ENCODE measurements around the gene ANAPC1.
"Not testable (repeated sequence)": the region's sequence is repeated elsewhere in the genome, so short reads cannot be mapped to it uniquely, and the experiment has no call there.

ANAPC1 gene

DNA sequence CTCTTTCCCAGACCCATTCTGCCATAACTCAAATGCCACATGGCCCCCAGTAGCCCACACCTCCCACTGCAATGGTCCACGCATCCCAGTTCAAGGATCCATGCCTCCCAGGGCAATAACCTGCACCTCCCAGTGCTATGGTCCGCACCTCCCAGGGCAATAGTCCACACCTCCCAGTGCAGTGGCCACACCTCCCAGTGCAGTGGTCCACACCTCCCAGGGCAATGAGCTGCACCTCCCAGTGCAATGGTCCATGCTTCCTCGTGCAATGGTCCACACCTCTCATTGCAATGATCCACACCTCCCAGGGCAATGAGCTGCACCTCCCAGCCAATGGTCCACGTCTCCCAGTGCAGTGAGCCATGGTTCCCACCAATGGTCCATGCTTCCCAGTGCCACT lies 135.6 kb downstream of the ANAPC1 start:
- DNase-seq; H3K9me3 Mint-ChIP-seq; H3K4me3 Mint-ChIP-seq; H3K27me3 Mint-ChIP-seq (ENCODE audit: low read depth, poor library complexity); H3K36me3 Mint-ChIP-seq (ENCODE audit: low read depth); H3K4me1 Mint-ChIP-seq; H3K27ac Mint-ChIP-seq: not testable (repeated sequence)

DNA sequence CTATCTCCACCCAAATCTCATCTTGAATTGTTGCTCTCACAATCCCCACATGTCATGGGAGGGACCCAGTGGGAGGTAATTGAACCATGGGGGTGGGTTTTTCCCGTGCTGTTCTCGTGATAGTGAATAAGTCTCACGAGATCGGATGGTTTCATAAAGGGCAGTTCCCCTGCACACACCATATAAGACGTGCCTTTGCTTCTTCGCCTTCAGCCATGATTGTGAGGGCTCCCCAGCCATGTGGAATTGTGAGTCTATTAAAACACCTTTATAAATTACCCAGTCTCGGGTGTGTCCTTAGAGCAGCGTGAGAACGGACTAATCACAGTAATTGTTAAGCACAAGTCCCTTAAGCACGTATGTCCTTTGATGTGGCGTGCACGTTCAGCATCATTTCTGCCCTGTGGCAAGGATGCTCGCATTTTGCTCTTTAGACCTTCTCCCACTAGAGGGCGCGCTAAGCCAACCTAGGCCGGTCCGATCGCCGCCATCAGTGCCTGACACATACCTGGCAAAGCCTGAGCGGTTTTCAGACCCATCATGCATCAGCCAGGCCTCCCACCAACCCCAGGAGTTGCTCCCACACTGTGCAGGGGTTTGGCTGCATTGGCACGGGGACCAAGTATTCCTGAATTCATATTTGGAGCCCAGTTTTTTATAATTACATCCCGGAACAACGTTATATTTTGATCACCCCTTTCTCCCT lies 136.4 kb downstream of the ANAPC1 start:
- not testable (repeated sequence) for H3K36me3 Mint-ChIP-seq (ENCODE audit: low read depth); H3K27me3 Mint-ChIP-seq (ENCODE audit: low read depth, poor library complexity); H3K4me3 Mint-ChIP-seq; H3K27ac Mint-ChIP-seq; H3K9me3 Mint-ChIP-seq; H3K4me1 Mint-ChIP-seq
- TF ChIP-seq, protein P1, sequence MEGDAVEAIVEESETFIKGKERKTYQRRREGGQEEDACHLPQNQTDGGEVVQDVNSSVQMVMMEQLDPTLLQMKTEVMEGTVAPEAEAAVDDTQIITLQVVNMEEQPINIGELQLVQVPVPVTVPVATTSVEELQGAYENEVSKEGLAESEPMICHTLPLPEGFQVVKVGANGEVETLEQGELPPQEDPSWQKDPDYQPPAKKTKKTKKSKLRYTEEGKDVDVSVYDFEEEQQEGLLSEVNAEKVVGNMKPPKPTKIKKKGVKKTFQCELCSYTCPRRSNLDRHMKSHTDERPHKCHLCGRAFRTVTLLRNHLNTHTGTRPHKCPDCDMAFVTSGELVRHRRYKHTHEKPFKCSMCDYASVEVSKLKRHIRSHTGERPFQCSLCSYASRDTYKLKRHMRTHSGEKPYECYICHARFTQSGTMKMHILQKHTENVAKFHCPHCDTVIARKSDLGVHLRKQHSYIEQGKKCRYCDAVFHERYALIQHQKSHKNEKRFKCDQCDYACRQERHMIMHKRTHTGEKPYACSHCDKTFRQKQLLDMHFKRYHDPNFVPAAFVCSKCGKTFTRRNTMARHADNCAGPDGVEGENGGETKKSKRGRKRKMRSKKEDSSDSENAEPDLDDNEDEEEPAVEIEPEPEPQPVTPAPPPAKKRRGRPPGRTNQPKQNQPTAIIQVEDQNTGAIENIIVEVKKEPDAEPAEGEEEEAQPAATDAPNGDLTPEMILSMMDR (IDR thresholded peaks at IDR 0.05) = peak; percentile 66
- DNase-seq = peak; percentile 87

DNA sequence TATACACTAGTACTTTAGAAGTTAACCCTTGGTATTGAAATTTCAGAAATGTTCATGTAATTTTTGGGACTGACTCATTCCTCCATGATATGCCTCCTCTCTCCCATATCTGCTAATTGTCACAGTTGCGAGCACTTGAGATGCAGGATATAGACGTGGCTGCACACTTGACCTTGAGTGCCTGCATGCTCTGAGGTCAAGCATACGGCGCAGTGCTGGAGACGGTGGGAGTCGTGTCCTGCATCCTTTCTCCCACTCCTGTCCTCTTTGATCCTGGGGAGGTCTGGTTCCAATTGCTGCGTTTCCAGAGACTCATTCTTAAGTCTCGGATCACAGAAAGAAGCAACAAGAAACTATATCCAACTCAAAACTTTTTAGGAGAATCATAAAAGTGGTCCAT lies 139.2 kb downstream of the ANAPC1 start:
- H3K36me3 Mint-ChIP-seq (ENCODE audit: low read depth); H3K4me1 Mint-ChIP-seq; DNase-seq; H3K9me3 Mint-ChIP-seq; H3K27ac Mint-ChIP-seq; H3K4me3 Mint-ChIP-seq; H3K27me3 Mint-ChIP-seq (ENCODE audit: low read depth, poor library complexity): not testable (repeated sequence)

DNA sequence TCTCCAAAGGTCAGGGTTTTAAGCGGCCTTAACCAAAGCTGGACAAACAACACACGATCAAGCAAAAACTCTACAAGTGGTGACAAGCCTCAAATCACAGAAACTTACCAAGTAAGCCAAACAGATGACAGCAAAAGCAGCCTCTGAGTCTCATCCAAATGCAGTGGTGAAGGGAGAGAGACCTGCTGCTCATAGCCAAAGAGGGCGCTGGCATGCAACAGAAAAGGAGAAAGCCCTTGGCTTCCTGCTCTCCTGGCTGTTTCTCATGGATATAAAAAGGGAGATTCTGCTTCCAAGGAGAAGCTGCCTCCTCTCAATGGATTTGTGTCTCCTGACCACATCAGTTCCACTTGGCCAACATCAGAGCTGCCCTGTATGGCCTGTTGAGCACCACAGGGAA lies 142.5 kb downstream of the ANAPC1 start:
- DNase-seq; H3K27me3 Mint-ChIP-seq (ENCODE audit: low read depth, poor library complexity); H3K9me3 Mint-ChIP-seq; H3K27ac Mint-ChIP-seq; H3K4me1 Mint-ChIP-seq; H3K36me3 Mint-ChIP-seq (ENCODE audit: low read depth); H3K4me3 Mint-ChIP-seq: not testable (repeated sequence)

DNA sequence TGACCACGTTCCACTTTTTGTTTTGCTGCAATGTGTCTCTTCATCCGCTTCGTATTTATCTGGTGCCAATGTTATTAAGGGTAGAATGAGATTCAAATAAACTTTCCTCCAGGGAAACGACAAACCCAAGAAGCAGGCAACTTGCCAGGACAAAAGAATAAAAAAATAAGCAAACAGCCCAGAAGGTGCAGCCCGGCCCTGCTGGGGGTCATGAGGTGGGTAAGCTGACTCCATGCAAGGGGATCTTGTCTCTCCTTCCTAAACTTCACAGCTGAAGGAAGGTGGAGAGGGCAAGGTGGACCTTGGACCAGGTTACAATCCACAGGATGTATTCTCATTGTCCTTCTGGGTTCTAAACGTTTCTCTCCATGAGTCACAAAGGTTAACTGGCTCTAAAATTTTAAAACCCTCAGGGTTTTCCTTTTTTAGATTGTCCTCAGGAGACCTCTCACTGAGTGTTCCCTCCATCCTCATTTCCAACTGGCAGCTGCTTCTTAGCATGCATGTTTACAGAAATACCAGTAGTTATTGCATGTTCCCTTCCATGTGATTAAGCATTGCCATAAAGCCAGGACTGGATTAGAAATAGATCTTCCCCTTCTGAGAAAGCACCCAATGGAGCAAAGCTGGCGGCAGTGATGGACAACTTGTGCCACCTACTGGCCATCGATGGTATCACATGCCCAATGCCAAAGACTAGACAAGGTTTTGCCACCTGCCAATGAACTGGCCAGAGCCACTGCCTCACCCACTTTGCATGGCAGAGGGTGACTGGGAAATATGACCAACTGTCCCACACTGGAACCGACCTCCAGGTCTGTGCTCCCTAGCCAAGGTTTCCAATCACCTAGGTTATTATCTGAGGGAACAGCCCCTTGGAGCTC lies 147.9 kb downstream of the ANAPC1 start:
- H3K4me1 Mint-ChIP-seq = not testable (repeated sequence)
- TF ChIP-seq, protein P1 (IDR thresholded peaks at IDR 0.05) = peak; percentile 58

DNA sequence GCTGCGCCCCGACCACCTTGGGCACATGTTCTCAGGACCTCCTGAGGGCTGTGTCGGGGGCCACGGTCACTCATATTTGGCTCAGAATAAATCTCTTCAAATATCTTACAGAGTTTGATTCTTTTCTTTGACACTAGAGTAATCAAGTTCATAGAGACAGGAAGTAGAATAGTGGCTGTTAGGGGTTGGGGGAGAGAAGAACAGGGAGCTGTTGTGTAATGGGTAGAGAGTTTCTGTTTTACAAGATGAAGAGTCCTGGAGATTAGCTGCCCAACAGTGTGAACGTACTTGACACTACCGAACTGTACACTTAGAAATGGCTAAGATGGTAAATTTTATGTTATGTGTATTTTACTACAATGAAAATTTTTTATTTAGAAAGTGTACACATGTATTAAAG lies 148.6 kb downstream of the ANAPC1 start:
- not testable (repeated sequence) for H3K27me3 Mint-ChIP-seq (ENCODE audit: low read depth, poor library complexity); H3K27ac Mint-ChIP-seq; H3K4me1 Mint-ChIP-seq; H3K36me3 Mint-ChIP-seq (ENCODE audit: low read depth); DNase-seq; H3K9me3 Mint-ChIP-seq; H3K4me3 Mint-ChIP-seq

More for the DNA sequence above, 147.9 kb downstream of the ANAPC1 start:
- H3K9me3 Mint-ChIP-seq; H3K36me3 Mint-ChIP-seq (ENCODE audit: low read depth); H3K4me3 Mint-ChIP-seq; H3K27me3 Mint-ChIP-seq (ENCODE audit: low read depth, poor library complexity); DNase-seq; H3K27ac Mint-ChIP-seq: not testable (repeated sequence)

DNA sequence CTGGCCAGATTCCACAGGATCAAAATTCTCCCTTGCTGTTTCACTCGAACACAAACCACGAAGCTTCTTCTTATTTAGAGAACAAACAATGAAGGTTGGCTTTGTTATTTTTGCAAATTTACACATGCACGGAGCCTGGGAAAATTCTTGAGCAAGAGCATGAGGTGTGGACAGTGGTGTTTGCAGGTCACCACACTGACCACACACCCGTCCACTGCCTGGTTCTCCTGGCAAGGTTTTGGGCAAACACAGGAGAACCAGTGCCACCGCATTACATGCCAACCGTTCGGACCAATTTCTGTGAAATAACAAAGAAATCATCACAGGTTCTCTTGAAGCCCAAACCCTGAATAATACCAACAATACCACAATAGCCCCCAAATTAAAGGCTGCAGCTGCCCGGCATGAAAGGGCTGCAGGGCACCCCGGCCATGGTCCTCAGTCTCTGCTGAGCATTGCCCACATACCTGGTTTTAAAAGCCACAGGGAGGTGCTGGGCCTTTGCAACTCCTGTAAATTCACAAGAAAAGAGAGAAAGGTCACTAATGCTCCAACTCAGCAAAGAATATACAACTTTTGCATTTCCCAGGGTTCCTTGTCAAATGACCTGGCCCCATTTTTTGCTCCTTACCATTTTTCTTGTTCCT lies 154.1 kb downstream of the ANAPC1 start:
- not testable (repeated sequence) for H3K9me3 Mint-ChIP-seq; H3K4me1 Mint-ChIP-seq; DNase-seq; H3K27ac Mint-ChIP-seq; H3K4me3 Mint-ChIP-seq; H3K36me3 Mint-ChIP-seq (ENCODE audit: low read depth); H3K27me3 Mint-ChIP-seq (ENCODE audit: low read depth, poor library complexity)

DNA sequence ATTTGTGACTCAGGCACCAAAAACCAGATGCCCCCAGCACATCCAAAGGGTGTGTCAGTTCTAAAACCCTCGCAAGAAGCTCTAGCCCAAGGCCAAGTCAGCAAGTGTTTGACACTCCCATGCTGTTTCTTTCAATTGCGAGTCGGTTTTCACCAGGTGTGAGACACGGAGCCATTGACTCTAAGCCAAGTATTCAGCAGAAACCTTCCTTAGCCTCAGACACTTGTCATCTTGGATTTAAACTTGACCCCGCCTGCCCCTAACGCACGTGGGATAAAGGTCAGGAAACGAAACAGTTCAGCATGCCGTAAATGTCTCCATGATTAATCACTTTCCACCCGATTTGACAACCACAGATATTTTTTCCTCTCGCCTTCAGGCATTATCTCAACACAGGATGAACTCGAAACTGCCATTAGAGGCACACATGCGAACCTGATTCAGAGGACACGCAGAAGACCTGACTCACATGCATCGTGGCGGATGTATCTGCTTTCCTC lies 156.3 kb downstream of the ANAPC1 start:
- H3K27me3 Mint-ChIP-seq (ENCODE audit: low read depth, poor library complexity); H3K9me3 Mint-ChIP-seq; H3K27ac Mint-ChIP-seq; H3K4me3 Mint-ChIP-seq; H3K36me3 Mint-ChIP-seq (ENCODE audit: low read depth); DNase-seq; H3K4me1 Mint-ChIP-seq: not testable (repeated sequence)

DNA sequence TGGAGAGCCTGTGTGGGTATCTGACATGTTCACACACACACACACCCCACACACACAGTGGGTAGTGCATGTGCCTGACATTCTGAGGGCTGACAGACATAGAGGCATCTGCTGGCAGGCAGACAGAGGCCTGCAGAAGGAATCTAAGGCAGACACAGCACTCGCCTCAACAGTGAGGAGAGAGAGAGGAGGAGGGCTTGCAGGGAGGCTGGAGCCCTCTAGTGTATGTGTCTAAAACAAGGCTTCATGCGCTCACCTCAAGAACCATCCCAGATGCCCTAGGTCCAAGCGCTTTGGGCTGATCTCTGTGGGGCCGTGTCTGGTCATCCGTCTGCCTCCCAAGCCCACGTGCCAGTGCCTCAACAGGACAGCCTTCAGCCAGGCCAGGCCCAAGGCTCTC lies 158.3 kb downstream of the ANAPC1 start:
- H3K4me3 Mint-ChIP-seq; H3K36me3 Mint-ChIP-seq (ENCODE audit: low read depth); DNase-seq; H3K9me3 Mint-ChIP-seq; H3K27me3 Mint-ChIP-seq (ENCODE audit: low read depth, poor library complexity); H3K27ac Mint-ChIP-seq; H3K4me1 Mint-ChIP-seq: not testable (repeated sequence)

DNA sequence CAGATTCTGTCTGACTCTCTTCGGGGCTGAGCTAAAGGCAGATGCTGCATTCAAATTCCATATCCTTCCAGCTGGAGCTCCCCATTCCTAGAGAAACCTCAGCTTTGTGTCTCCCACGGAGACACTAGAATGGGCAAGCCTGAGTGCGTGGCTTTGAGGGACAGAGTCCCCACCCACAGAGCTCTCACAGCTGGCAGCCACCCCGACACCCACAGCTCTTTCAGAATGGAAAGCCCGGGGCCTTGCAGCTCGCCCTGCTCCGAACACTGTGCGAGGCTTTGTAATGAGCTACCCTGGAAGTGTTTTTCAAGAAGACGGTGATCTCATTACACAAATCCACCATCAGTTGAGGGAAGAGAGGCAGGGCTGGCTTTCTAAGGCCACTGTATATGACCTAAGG lies 164.4 kb downstream of the ANAPC1 start:
- not testable (repeated sequence) for H3K4me1 Mint-ChIP-seq; H3K27me3 Mint-ChIP-seq (ENCODE audit: low read depth, poor library complexity); DNase-seq; H3K36me3 Mint-ChIP-seq (ENCODE audit: low read depth); H3K4me3 Mint-ChIP-seq; H3K27ac Mint-ChIP-seq; H3K9me3 Mint-ChIP-seq

Measured in nephron progenitor cell (in vitro differentiated cells).